ENCODE data around the gene RANBP17.

DNA sequence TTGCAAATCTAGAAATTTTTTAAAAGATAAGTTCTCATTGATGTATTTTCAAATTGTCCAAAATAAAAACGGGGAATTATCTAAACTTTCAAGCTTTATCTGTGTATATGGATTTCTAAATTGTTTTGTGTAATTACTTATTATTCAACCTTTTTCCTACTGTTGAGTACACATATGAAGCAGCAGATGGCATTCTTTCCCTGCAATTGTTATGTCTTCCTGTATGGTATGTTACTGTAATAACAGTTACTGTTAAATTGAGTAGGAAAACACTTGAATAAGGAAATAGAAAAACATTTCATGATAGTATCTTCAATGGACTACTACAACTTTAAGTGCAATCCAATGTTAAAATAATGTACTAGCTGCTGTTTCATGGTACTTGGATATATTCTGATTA, 124.8 kb downstream of the RANBP17 start:
- TF ChIP-seq CTCF (IDR thresholded peaks at IDR 0.05), result no peak
- TF ChIP-seq POLR2A (IDR thresholded peaks at IDR 0.05), result no peak
- no peak for TF ChIP-seq EP300 (IDR thresholded peaks at IDR 0.05; ENCODE audit: low read depth)
- no peak for TF ChIP-seq POLR2AphosphoS5 (IDR thresholded peaks at IDR 0.05)
